OCI-LY1 (cell line): ENCODE measurements around the gene STK24.

Experiments used
- CTCF ChIP-seq: fragments of 200-600 bp; sonication (generic), shearing (Covaris generic); IDR thresholded peaks from 2 replicates; pipeline ENCODE4 v1.5.1; 2017; ENCODE audit warnings: mild to moderate bottlenecking, antibody characterized with exemption, low read length, moderate library complexity, mixed read lengths
- EZH2 ChIP-seq: fragments of 200-600 bp; sonication (generic), shearing (Covaris generic); IDR thresholded peaks from 2 replicates; pipeline ENCODE4 v1.8.0; 2017; ENCODE audit warnings: borderline replicate concordance, mixed run types, mild to moderate bottlenecking, antibody characterized with exemption, low read length, moderate library complexity, mixed read lengths

- TF ChIP-seq CTCF (no peak), EZH2 (no peak)
Measured at GRCh38 chr13:98439896-98440295, 137.0 kb downstream of the STK24 start.
